ENCODE data around the gene ZNF521.
"Not testable (repeated sequence)": the region's sequence is repeated elsewhere in the genome, so short reads cannot be mapped to it uniquely, and the experiment has no call there.

The ZNF521 gene

DNA sequence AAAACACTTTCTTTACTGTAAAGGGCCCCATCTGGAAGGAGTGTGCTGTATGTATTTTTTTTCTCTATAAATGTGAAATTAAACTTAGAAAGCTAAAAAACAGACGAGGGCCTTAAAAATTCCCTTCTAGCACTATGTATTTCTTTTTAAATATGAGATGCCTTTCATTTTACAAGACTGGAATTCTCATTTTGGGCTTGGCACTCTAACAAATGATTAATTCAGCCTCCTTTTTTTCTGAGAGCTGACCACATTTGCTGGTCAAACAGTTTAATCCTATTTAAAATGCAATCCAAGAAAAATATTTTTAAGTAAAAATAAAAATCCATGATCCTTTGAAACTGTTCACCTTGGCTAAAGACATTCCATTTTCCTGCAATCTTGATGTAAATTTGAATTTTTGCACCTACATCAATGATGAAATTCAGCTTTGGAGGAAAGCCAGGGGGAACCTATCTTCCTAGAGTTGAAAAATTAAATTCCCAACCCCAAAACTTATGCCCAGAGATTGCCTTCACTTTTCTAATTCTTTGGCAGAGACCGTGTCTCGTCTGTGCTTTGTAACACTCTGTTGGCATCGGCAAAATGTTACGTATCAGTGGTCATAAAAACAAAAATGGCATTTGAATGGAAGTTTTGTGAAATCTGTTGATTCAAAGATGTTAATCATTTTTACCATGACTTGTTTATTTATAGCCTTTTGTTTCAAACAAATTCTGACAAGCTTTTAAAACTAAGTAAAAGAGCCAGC, 284.5 kb downstream of the ZNF521 start:
- no peak for DNase-seq

DNA sequence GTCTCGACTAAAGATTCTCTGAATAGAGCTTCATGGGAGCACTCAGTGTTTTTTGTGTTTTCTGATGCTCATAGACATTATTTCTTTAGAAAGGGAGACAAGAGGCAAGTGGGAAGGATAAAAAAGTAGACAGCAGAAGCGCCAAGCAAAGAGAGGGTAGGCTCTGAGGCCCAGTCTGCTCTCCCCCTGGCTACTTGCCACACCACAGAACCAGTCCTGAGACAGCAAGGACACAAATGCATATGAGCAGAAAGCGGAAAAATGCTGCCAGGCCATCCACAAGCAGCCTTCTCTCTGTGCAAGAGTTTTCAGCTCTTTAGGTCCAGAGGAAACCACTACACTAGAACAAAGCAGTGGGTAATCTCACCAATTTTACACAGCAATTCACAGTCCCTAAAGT, 285.4 kb downstream of the ZNF521 start:
- DNase-seq: no peak

DNA sequence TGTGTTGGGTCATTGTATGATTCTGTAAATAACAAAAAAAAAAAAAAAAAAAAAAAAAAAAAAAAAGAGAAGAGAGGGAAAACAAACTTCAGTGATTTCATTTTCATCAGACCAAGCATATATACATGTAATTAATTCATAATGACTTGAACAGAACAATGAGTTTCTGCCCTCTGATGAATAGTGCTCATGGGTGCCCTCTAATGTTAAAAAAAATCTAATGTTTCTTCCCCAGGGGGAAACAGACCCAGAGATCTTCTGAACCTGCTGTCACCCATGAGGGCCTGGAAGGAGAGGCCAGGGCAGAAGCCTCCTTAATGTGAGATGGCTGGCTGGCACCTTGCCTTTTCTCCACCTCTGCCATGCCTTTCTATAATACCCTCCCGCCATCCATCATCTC, 289.2 kb downstream of the ZNF521 start:
- DNase-seq: no peak

DNA sequence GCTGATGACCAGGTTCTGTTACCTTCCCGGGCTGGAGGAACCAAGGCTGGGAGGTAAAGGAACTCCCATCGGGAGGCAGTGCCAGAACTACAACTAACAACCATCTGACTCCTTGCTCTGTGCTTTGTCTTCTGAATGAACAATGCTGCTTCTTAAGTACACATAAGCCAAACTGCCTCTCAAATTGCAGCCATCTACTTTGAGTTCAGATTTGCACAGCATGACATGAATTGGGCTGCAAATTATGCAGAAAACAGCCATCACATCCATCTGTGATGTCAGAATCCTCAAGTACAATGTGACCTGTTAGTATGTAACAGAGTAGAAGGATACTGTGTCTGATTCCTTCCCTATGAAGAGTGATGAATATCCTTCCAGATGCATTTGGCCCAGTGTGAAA, 290.6 kb downstream of the ZNF521 start:
- no peak for DNase-seq

DNA sequence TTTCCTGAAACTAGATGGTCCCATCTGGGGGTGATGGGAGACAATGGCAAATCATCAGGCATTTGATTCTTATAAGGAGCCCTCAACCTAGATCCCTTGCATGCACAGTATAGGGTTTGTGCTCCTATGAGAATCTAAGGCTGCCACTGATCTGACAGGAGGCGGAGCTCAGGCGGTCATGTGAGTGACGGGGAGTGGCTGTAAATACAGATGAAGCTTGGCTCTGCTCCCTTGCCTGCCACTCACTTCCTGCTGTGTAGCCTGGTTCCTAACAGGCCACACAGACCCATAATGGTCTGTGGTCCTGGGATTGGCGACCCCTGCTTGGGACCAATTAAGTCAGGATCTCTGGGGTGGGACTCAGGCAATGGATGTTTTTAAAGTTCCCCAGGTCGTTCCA, 293.4 kb downstream of the ZNF521 start:
- no peak for DNase-seq

DNA sequence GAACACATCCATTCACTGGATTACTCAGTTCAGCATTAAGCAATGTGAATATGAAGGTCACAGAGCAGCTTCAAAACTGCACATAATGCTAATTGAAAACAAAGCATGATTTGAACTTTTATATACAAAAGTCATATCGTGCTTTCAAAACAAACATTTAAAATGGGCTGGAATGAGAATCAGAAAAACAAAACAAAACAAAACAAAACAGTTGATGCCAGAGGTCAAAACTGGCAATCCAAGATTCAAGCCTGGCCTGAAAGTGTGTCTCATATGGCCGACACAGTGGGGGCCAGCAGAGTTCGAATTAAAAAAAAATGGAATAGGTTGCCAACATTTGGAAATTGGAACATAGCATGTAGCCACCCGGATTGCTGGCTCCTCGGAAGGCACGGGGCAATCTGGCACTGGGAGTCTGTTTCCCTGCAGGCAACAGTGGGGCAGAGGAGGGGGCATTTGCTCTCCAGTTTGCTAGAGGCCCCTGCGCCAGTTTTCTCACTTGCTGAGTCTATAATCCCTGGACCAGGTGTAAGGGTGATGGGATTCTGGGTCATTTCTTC, 294.4 kb downstream of the ZNF521 start:
- no peak for DNase-seq

DNA sequence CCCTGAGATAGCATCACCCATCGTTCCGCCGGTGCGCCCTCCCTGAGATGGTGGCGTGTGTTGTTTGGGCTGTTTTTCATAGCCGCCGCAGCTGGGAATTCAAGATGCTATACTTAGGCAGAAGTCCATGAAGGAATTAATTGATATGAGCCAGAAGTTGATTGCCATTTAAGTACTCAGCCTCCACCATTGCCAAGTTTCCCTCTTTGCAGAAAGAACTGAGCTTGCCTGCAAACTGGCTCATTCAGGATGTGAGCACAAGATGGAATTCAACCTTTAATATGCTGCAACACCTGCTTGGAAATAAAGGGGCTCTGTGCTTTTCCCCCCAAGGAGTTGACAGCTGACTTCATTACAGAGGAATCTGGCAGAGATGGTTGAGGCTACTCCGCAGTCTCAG, 295.5 kb downstream of the ZNF521 start:
- no peak for DNase-seq

DNA sequence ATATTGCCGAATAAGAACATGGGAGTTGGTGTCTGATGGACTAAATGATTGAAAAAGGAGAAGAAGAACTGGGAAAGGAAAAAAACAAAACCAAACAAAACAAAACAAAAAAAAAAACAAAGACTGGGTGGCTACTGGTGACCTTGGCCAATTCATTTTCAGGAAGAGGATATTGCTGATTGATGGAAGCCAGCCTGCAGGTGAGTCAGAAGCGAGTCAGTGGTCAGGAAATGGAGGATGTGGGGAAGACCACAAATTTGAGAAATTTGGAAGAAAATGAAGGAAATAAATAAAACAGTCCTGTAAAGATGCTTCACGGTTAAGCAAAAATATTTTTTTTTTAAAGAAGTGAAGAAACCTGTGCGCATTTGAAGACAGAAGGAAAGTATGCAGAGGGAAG, 296.9 kb downstream of the ZNF521 start:
- DNase-seq: no peak

DNA sequence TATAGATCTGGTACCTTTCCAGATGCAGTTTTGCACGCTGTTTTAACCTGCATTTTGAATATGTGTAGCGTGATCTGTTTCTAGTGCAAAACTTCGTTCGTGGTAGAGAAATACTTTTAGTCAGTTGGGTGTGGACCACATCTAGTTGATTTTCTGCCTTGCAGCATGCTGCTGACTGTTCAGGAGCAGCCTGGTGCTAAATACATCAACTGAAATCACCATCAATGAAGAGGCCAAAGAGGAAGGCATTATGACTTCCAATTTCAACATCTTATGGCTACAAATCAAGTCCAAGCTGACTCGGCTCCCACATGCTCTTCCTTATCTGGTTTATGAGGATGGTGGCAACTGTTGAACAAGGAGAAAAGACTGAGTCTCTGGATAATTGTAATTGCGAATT, 298.5 kb downstream of the ZNF521 start:
- no peak for DNase-seq

DNA sequence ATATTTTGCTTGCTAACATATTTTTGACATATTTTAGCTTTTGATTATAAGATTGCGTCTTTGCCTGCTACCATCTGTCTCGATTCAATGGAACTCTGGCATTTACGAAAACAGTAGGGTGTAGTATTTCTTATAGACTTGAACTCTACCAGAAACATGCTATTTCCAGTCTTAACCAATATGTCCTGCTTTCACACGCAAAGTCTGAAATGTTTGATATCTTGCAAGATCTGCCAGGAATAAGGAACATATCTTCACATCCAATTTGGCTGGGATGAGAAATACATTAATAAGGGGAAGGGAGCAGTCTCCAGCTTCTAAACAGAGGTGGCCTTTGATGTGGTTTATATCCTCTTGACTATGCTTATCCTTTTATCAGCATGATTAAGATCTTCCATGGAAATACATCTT, 299.4 kb downstream of the ZNF521 start:
- DNase-seq: no peak

DNA sequence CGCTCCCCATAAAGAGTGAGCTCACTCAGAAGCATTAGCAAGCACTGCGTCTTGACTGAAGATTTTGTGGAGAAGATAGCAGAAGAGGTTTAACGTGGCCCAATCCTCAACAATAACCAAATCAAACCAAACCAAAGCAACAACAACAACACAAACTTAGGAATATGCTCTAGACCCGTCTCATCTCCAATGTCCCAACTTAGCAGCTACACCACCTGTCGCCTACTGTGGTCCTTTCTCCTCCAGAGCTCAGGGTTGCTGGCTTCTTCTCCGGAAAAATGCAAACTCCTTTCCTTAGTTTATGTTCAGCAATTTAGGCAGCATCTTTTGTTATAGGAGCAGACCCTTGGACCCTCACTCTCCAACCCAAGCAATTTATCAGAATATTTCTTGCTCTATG, 301.4 kb downstream of the ZNF521 start:
- no peak for DNase-seq

DNA sequence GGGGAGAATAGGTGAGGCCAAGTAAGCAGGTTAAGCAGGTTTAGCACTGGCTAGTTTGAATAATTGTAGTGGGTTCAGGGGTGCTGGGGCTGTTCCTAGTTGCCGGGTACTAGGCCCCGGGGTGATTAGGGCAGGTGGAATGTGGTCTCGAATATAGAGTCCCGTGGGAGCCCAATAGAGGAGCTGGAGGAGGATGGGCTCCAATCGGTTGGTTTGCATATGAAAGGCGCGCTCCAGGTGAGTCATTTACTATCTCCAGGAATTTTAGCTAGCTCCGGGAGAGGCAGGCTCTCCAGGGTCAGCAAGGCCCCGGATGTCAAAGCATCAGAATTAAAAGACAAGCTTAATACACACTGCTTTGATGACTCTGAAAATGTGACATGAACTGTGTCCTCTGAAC, 304.0 kb downstream of the ZNF521 start:
- no peak for DNase-seq

DNA sequence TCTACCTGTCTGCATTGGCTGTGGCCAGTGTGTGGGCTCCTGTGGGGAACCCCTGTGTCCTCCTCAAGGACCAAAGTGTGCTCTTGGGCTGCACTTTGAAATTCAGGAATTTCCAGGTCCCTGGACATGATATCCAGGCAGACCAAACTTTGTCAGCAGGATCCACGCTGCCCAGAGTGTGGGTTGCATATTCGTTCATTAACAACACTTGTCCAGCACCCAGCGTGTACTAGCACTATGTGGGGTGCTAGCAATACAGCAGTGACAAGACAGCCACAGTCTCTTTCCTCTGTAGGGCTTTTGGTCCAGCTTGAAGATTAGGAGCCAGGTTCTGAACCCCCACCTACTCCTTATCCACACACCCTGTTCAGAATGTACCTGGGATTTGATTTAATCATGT, 304.5 kb downstream of the ZNF521 start:
- no peak for DNase-seq

DNA sequence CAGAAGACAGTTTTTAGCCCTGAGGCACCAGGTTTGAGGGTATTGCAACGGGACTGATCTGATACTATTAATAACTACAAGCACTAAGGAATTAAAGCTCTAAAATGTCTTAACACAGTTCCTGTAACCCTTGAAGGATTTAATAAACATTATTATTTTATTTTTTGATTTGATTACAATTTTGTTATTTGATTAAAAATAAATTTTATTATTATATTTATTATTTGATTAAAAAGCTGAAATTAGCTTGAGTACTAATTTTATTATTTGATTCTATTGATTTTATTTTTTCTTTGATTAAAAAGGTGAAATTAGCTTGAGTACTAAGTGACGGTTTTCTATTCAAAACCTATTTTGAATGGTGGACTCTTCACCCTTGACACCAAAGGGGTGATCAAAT, 307.3 kb downstream of the ZNF521 start:
- DNase-seq: no peak

DNA sequence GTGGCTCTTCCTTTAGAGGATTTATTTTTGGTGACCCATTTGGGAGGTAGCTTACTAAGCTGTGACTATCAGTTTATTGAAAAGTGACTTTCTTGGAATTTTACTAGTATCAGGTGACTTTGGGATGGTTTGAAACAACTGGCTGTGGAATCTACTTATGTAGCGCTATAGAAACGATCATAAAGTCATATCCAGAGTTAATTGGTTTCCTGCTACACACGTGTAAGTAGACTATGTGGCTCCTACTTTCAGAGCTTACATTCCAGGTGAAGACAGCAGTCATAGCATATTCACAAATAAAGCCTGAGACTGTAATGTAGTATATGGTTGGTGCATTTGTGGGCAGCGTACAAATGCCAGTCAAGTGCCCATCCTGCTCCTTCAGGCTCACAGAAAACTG, 308.9 kb downstream of the ZNF521 start:
- no peak for DNase-seq

DNA sequence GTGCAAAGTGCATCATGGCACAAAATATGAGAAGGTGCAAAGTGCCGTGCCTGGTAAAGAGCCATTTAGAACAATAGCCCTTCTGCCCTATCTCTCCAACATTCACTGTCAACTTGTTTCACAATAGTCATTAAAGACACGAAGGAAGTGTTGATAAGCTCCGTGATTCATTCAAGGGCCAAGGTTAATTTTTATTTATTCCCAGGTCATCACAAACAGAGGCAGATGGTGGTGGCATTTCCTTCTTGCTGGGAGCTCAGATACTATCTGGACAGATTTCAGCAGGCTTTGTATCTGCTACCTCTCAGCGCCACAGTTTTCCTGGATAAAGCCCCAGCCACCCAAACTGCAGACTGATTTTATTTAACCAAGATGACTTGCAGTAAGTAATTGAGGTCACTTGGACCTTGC, 309.3 kb downstream of the ZNF521 start:
- DNase-seq: no peak

DNA sequence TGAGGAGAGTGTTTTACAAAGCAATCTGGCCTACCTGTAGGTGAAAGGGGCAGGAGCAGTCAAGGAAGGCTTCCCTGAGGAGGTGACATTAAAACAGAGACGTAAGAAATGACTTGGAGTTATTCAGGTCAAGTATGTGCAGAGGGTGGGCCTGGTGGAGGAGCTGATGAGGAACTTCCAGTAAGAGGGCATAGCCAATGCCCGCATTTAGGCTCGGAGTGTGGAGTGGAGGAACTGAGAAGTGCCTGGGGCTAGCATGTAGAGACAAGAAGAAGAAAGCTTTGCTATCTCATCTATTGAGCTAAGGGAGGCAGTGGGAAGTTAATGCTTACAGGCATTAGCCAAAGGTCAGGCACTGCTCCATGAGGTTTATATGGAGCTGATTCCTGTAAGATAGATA, 312.2 kb downstream of the ZNF521 start:
- no peak for DNase-seq

DNA sequence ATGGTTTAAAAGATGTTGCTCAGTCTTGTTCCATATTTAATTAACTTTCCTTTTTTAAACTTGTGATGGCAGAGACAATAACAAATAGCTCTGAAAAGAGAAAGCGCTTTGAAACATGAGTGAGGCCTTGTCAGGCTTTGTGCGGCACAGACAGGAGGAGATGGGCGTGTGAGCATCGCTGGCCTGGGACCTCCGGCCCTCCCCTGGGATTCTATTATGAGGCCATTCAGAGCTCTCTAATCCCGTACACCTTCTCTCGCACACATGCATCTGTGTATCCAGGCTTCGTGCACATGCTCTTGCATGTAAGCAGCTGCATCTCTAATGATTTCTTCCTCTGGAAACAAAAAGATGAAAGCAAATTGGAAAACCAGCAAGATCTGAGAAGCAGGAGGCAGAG, 313.7 kb downstream of the ZNF521 start:
- DNase-seq: no peak

DNA sequence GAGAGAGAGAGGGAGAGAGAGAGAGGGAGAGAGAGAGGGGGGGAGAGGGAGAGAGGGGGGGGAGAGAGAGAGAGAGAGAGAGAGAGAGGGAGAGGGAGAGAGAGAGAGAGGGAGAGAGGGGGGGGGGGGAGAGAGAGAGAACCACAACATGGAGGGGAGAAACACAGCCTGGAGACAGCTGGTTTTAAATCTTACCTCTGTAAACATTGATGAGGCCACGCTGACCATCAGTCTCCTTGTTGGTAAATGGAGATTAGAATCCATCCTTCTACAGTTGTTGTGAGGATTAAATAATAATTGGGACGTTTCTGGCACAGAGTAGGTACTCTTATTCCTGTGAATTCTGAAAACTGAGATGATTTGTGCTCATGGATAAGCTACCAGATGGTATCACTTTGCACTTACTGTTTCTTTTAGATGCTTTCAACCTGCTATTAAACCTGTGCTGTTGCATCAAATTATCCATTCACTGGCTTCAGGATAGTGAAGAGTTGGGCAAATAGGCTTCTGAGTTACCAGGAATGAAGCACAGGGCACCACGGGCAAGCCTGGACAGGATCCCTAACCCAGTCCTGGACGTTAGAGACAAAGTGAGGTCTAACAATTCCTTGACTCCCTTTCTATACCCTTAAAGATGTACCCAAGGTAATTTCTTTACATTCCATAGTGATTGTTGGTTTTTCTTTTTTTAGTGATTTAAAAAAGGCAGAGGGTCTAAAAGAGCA, 318.1 kb downstream of the ZNF521 start:
- DNase-seq: no peak

DNA sequence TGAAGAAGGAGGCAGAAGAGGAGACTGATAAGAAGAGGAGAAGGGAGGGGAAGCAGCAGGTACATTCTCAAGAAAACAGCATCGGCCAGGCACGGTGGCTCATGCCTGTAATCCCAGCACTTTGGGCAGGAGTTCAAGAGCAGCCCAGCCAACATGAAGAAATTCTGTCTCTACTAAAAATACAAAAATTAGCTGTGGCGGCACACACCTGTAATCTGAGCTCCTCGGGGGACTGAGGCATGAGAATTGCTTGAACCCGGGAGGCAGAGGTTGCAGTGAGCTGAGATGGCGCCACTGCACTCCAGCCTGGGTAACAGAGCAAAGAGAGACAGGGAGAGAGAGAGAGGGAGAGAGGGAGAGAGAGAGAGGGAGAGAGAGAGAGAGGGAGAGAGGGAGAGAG, 318.8 kb downstream of the ZNF521 start:
- not testable (repeated sequence) for DNase-seq

DNA sequence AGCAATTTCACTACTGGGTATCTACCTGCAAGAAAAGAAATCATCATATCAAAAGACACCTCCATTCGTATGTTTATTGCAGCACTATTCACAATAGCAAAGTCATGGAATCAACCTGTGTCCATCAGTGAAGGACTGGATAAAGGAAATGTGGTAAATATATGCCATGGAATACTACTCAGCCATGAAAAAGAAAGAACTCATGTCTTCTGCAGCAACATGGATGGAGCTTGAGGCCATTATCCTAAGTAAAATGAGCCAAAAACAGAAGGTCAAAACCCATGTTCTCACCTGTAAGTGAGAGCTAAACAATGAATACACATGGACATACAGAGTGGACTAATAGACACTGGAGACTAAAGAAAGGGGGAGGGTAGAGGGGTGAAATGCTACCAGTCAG, 322.2 kb downstream of the ZNF521 start:
- no peak for DNase-seq

DNA sequence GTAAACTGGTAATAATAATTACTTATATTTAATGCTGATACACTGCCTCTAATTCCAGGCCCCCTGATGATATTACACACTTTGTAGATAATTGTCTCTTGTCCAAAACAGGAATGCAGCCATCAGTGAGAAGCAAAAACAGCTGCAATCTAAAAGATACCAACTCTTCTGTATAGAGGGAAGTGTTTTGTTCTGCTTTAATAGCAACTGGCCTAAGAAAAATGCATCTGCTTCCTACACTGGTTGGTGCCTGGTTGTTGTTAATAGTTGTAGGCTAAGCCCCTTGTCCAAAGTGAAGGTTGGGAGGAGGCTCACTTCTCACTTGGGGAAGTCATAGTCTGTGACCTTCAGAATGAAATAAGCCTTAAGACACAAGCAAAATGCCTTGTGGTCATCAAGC, 332.0 kb downstream of the ZNF521 start:
- no peak for DNase-seq

DNA sequence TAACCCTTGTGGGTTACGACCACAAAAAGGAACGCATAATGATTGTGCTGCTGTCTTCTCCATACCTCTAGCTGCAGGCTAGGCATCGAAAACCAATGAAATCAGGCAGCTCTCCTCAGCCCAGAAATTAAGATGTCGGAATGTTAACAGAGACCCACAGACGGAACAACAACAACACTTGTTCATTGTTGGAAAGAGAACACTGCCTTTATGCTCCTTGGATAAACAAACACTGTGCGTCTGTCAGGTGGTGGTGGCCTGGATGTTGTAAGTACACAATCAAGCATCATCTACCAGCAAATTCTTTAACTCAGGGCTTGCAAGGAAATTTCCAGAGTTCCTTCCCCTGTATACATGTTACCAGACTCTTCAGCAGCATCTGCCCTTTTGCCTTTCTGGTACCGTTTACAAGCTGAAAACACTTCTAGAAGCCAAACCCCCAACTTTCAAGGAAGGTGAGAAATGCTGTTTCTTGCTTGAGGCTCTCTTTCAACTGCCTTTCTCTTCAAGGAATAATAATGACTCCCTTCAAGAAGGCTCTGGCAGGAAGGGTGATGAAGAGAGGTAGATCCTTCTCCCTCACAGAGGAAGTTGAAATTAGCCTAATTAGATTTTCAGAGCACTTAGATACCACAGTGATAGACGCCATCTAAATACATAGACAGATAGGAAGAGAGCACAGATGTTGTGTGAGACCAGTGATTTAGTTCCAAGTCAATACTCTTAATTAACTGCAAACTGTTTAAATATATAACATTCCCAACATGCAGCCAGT, 332.7 kb downstream of the ZNF521 start:
- DNase-seq: no peak

DNA sequence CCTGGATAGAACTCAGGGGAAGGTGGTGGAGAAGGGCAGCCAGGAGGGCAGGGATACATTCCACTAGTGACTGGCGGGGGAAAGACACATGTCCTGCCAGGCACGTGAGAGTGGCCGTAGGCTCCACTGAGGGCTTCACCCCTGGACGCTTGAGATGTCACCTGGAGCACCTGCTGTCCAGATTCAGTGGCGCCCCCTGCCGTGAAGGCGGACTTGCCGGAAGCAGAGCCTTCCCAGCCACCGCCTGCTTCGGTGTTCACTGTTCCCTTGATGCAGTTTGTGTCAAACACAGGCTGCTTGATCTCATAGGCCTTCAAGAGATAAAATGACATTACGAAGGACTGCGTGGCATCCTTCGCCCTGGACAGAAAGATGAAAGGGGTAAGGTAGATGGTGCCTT, 335.3 kb downstream of the ZNF521 start:
- DNase-seq: no peak
